Gastrocnemius medialis (tissue), 4 donors: ENCODE data around the gene MAP1LC3C. TPM values are rescaled to one million over a fixed set of nuclear protein-coding genes. Genes with fewer than 3 reads are reported as not detected.

Experiments used
- ATAC-seq, 2 donors: fragments of 150-250 bp; one replicate each; pipeline ENCODE4 v1.9.1; 2016
- DNase-seq, 2 donors: peaks; one replicate each; pipeline ENCODE4 v3.0.0-alpha.2; 2019
- H3K27ac ChIP-seq, 4 donors: fragments of 200-600 bp; sonication (generic); 1 replicate in 1 of 4; 2 replicates in 3 of 4; pipeline ENCODE4 v1.5.1; 2016 to 2018; ENCODE audit warnings: mild to moderate bottlenecking in 2 of 4, moderate library complexity in 1 of 4
- H3K27me3 ChIP-seq, 3 donors: fragments of 200-600 bp; sonication (generic) in 2 of 3; 1 replicate in 1 of 3; 2 replicates in 2 of 3; pipeline versions ENCODE4 v1.5.1 to v1.6.0; 2016 to 2019; ENCODE audit warnings: mild to moderate bottlenecking in 1 of 3, moderate library complexity in 1 of 3
- H3K36me3 ChIP-seq, 2 donors: fragments of 200-600 bp; sonication (generic) in 1 of 2; one replicate each; pipeline ENCODE4 v1.5.1; 2017 to 2018
- H3K4me1 ChIP-seq, 2 donors: fragments of 200-600 bp; sonication (generic) in 1 of 2; one replicate each; pipeline ENCODE4 v1.5.1; 2016 to 2017; ENCODE audit warnings: mild to moderate bottlenecking in 2 of 2
- H3K4me3 ChIP-seq, 4 donors: fragments of 200-600 bp; sonication (generic) in 3 of 4; 1 replicate in 1 of 4; 2 replicates in 3 of 4; pipeline ENCODE4 v1.5.1; 2016 to 2019; ENCODE audit warnings: mild to moderate bottlenecking in 2 of 4
- H3K9me3 ChIP-seq, 3 donors: fragments of 200-600 bp; sonication (generic) in 2 of 3; 1 replicate in 1 of 3; 2 replicates in 2 of 3; pipeline ENCODE4 v1.5.1; 2016 to 2019
- POLR2A ChIP-seq, 2 donors: fragments of 450-650 bp; IDR thresholded peaks; one replicate each; pipeline ENCODE4 v1.6.1; 2017; ENCODE audit warnings: antibody characterized with exemption in 2 of 2, mild to moderate bottlenecking in 2 of 2, moderate library complexity in 2 of 2
- in situ Hi-C, 4 donors: fragments of 200-750 bp; cut with MboI; loops; one replicate each; pipeline versions ENCODE4 v1.15.0 to v1.8.0; 2017; ENCODE audit warnings: low sequenced_read_pairs in 4 of 4
- intact Hi-C: fragments of 100-400 bp; cut with DNase I; formaldehyde crosslinking; loops from one replicate; pipeline ENCODE4 v1.15.1; 2023; ENCODE audit warnings: low total_unique reads
- total RNA-seq, 4 donors: library from RNA; depleted of rRNA; stranded (reverse); fragments of >200 nt; gene quantifications; one replicate each; pipeline versions ENCODE4 v1.1.0 to v1.2.3, GENCODE V29; 2016
- TF ChIP-seq, protein P1 (sequence below), 5 experiments: fragments of 450-650 bp in 3 of 5; fragments of 200-600 bp in 2 of 5; sonication (generic) in 2 of 5; IDR thresholded peaks in 4 of 5; conservative IDR thresholded peaks in 1 of 5; 1 replicate in 4 of 5; 2 replicates in 1 of 5; pipeline ENCODE4 v1.5.1; 2016 to 2019; ENCODE audit warnings: antibody characterized with exemption in 5 of 5, mild to moderate bottlenecking in 3 of 5, moderate library complexity in 3 of 5

Gene MAP1LC3C
- total RNA-seq: 10 to 100 TPM in 1 of 4 donors, 1 to 10 TPM in 3; 1.1 to 31.5 (median 3.5) TPM

DNA sequence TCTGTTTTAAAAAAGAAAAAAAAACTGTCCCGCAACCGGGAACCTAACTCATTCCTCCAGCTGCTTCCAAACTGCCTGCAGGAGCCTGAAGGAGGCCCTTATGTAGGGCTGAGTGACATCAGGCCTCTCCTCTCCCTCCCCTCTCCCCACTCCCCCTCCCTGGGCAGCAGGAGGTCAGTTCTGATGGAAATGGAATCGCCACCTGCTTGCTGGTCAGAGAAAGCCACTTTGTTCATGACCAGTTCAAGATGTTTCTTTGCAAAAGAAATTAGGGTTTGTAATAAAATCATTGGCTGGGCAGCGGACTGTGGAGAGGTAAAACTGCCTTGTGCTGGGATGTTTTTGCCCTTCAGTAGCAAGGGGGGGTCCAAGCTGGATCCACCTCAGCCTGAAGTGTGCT is at the start of gene MAP1LC3C:
Gene MAP1LC3C (minus strand): TSS at position 73 of the 400 bp plus-strand sequence. CDS start 90 bp downstream, outside the sequence.
- H3K27ac ChIP-seq: peak within 1 kb of the TSS in 3 of 4 donors; percentile 22 to 46 (median 39)
- no peaks in the 10 kb centered on the region for H3K9me3 ChIP-seq
- no peaks in the 10 kb centered on the region for H3K27me3 ChIP-seq
- in situ Hi-C loops (loop anchor here in 1 of 4 donors (10.0 kb wide), 1 partner anchor 384 kb away; no protein-coding TSS in a partner anchor), intact Hi-C loops (loop anchor here (10.0 kb wide), 1 partner anchor 384 kb away; no protein-coding TSS in a partner anchor)
- TF ChIP-seq, protein P1, sequence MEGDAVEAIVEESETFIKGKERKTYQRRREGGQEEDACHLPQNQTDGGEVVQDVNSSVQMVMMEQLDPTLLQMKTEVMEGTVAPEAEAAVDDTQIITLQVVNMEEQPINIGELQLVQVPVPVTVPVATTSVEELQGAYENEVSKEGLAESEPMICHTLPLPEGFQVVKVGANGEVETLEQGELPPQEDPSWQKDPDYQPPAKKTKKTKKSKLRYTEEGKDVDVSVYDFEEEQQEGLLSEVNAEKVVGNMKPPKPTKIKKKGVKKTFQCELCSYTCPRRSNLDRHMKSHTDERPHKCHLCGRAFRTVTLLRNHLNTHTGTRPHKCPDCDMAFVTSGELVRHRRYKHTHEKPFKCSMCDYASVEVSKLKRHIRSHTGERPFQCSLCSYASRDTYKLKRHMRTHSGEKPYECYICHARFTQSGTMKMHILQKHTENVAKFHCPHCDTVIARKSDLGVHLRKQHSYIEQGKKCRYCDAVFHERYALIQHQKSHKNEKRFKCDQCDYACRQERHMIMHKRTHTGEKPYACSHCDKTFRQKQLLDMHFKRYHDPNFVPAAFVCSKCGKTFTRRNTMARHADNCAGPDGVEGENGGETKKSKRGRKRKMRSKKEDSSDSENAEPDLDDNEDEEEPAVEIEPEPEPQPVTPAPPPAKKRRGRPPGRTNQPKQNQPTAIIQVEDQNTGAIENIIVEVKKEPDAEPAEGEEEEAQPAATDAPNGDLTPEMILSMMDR (IDR thresholded peaks at IDR 0.05 in 4 of 5, conservative IDR thresholded peaks at IDR 0.05 in 1 of 5): no peak
- no peak for TF ChIP-seq POLR2A (IDR thresholded peaks at IDR 0.05)
- H3K36me3 ChIP-seq: no peaks in the 10 kb centered on the region
- peak within 1 kb of the TSS in 3 of 4 donors; percentile 15 to 35 (median 31) for H3K4me3 ChIP-seq
- ATAC-seq (no peak), DNase-seq (no peak)
- H3K4me1 ChIP-seq: peaks cover 0 to 5% of the 10 kb centered on the region in 2 donors

DNA sequence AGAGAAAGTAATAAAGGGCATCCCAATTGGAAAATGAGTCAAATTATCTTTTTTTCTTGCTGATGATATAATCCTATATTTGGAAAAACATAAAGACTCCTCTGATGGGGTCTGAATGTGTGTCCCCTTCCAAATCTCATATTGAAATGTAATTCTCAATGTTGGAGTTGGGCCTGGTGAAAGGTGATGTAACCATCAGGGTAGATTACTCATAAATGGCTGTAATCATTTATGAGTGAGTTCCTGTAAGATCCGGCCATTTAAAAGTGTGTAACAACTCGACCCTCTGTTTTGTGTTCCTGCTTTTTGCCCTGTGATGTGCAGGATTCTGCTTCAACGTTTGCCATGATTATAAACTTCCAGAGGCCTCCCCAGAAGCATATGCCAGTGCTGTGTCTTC is 44.3 kb upstream of the MAP1LC3C start:
- intact Hi-C loops: no loop called here
- no peak overlapping the region for H3K27ac ChIP-seq
- no peak for TF ChIP-seq POLR2A (IDR thresholded peaks at IDR 0.05)
- TF ChIP-seq, protein P1 (IDR thresholded peaks at IDR 0.05 in 4 of 5, conservative IDR thresholded peaks at IDR 0.05 in 1 of 5): no peak
- no peaks in the 10 kb centered on the region for H3K9me3 ChIP-seq
- no peak overlapping the region for H3K4me3 ChIP-seq
- ATAC-seq: no peak
- in situ Hi-C loops: no loop called here
- no peaks in the 10 kb centered on the region for H3K4me1 ChIP-seq
- no peaks in the 10 kb centered on the region for H3K27me3 ChIP-seq
- no peaks in the 10 kb centered on the region for H3K36me3 ChIP-seq
- no peak for DNase-seq

DNA sequence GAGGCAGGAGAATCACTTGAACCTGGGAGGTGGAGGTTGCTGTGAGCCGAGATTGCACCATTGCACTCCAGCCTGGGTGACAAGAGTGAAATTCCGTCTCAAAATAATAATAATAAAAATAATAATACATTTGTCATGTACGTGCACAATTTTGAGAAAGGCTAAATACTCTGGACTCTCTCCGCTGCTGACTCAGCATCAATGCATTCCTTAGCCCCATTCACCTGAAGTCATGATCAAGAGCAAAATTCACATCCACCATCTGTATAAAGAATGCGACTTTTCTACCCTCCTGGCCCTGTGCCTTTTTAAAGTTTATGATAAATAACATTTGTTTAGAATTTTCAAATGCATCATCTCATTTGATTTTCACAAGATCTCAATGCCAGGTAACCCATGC is 35.5 kb upstream of the MAP1LC3C start:
- TF ChIP-seq, protein P1 (IDR thresholded peaks at IDR 0.05 in 4 of 5, conservative IDR thresholded peaks at IDR 0.05 in 1 of 5): no peak
- TF ChIP-seq POLR2A (IDR thresholded peaks at IDR 0.05): no peak
- no peaks in the 10 kb centered on the region for H3K9me3 ChIP-seq
- H3K4me3 ChIP-seq: no peak overlapping the region
- no peaks in the 10 kb centered on the region for H3K4me1 ChIP-seq
- ATAC-seq: no peak
- H3K27ac ChIP-seq: no peak overlapping the region
- no peak for DNase-seq
- H3K36me3 ChIP-seq: no peaks in the 10 kb centered on the region
- intact Hi-C loops (no loop called here), in situ Hi-C loops (no loop called here)
- no peaks in the 10 kb centered on the region for H3K27me3 ChIP-seq

DNA sequence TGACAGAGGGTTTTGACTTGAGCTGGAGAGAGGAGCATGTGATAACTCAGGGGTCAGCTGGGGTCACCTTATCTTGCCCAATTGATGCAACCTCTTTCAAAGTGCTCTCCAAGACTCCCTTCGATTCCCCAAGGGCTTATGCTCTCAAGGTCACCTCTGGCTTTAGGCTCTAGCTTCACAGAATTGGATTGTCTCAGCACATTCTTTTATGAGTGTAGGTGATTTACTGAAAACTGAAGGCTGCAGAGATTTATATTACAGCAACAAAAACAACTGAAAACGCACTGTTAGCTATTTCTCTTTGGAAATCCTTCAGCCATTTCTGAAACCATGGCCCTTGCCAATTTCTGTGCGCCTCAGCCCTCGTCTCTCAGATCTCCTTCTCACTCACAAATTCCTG is 34.5 kb upstream of the MAP1LC3C start:
- no peak for DNase-seq
- Histone ChIP-seq H3K4me1 (no peaks in the 10 kb centered on the region), H3K9me3 (no peaks in the 10 kb centered on the region), H3K27me3 (no peaks in the 10 kb centered on the region), H3K4me3 (no peak overlapping the region), H3K36me3 (no peaks in the 10 kb centered on the region), H3K27ac (no peak overlapping the region)
- ATAC-seq: no peak
- TF ChIP-seq, protein P1 (IDR thresholded peaks at IDR 0.05 in 4 of 5, conservative IDR thresholded peaks at IDR 0.05 in 1 of 5): no peak
- TF ChIP-seq POLR2A (IDR thresholded peaks at IDR 0.05): no peak
- intact Hi-C loops (no loop called here), in situ Hi-C loops (no loop called here)

DNA sequence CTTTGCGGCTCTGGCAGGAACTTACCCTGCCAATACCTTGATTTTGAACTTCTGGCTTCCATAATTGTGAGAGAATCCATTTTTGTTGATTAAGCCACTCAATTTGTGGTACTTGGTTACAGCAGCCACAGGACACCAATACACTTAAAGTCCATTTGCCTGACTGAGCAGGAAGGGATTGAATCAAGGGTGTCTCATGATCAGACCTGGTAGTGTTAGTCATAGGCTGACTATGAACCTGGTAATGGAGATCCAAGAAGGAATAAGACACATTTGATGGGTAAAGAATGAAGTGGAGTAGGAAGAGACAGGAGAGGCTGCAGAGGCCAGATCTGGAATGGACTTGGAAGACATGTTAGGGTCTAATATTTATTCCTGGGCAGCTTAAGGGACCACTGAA is 31.2 kb upstream of the MAP1LC3C start:
- Histone ChIP-seq H3K27me3 (no peaks in the 10 kb centered on the region), H3K4me1 (no peaks in the 10 kb centered on the region), H3K9me3 (no peaks in the 10 kb centered on the region), H3K36me3 (no peaks in the 10 kb centered on the region), H3K4me3 (no peak overlapping the region), H3K27ac (no peak overlapping the region)
- no peak for DNase-seq
- no peak for ATAC-seq
- in situ Hi-C loops: no loop called here
- intact Hi-C loops: no loop called here
- TF ChIP-seq, protein P1 (IDR thresholded peaks at IDR 0.05 in 4 of 5, conservative IDR thresholded peaks at IDR 0.05 in 1 of 5): no peak
- no peak for TF ChIP-seq POLR2A (IDR thresholded peaks at IDR 0.05)
